H1 (cell line): ENCODE data around the gene DPEP2NB. TPM values are rescaled to one million over a fixed set of nuclear protein-coding genes. Genes with fewer than 3 reads are reported as not detected.

Source experiments
- CTCF ChIA-PET: fragments of 300-600 bp; sonication (Branson Sonifier 250); formaldehyde crosslinking; loops from one replicate; lab custom pipeline; 2021; ENCODE audit not compliant: partially characterized antibody; lab: Charles Lee
- POLR2A ChIA-PET: fragments of 300-600 bp; sonication (Branson Sonifier 250); formaldehyde crosslinking; loops from one replicate; lab custom pipeline; 2021; ENCODE audit warnings: inconsistent platforms; ENCODE audit not compliant: partially characterized antibody; lab: Charles Lee
- DNase-seq, 2 experiments: peaks; one replicate each; pipeline versions ENCODE4 v3.0.0 to v3.0.0-alpha.2; 2010 to 2022; ENCODE audit warnings: low spot score in 2 of 2, low read depth in 1 of 2, mixed read lengths in 1 of 2
- FAIRE-seq: peaks from 2 replicates; lab custom pipeline; 2011; peaks lifted over from hg19 to GRCh38; lab: Jason Lieb, UNC
- H2AFZ ChIP-seq: 2 replicates; pipeline ENCODE4 v1.8.1; 2012; ENCODE audit warnings: low read length, inconsistent platforms
- H2AK5ac ChIP-seq: 2 replicates; pipeline ENCODE4 v1.6.1; 2013; ENCODE audit warnings: low read depth, low read length
- H2BK120ac ChIP-seq: replicated peaks from 2 replicates; pipeline ENCODE3; 2013; ENCODE audit warnings: low read depth, low read length, inconsistent platforms
- H2BK12ac ChIP-seq: 2 replicates; pipeline ENCODE4 v1.6.1; 2013; ENCODE audit warnings: low read depth, low read length
- H2BK15ac ChIP-seq: 2 replicates; pipeline ENCODE4 v1.6.1; 2013; ENCODE audit warnings: low read length
- H2BK20ac ChIP-seq: 2 replicates; pipeline ENCODE4 v1.6.1; 2013; ENCODE audit warnings: low read length
- H2BK5ac ChIP-seq: 2 replicates; pipeline ENCODE4 v1.6.1; 2013; ENCODE audit warnings: low read depth, low read length
- H3K14ac ChIP-seq: 2 replicates; pipeline ENCODE4 v1.6.1; 2013; ENCODE audit warnings: inconsistent platforms; ENCODE audit not compliant: insufficient read length
- H3K18ac ChIP-seq: 2 replicates; pipeline ENCODE4 v1.6.1; 2013; ENCODE audit warnings: low read length; ENCODE audit errors: extremely low read depth
- H3K23ac ChIP-seq: 2 replicates; pipeline ENCODE4 v1.6.1; 2013; ENCODE audit warnings: inconsistent platforms; ENCODE audit not compliant: insufficient read length
- H3K23me2 ChIP-seq: 2 replicates; pipeline ENCODE4 v1.6.1; 2013; ENCODE audit warnings: low read depth, low read length
- H3K27ac ChIP-seq: 2 replicates; pipeline ENCODE4 v1.6.1; 2011; ENCODE audit warnings: low read depth, low read length, inconsistent platforms
- H3K27me3 ChIP-seq, 4 experiments: replicated peaks in 1 of 4; 1 replicate in 1 of 4; 2 replicates in 3 of 4; pipeline versions ENCODE4 v1.6.1 to v1.8.1; 2011 to 2013; ENCODE audit warnings: low read length in 3 of 4, mild to moderate bottlenecking in 3 of 4, inconsistent platforms in 2 of 4, mixed read lengths in 2 of 4, moderate library complexity in 1 of 4; ENCODE audit not compliant: control insufficient read depth in 3 of 4, insufficient read depth in 3 of 4; ENCODE audit errors: extremely low read depth in 1 of 4
- H3K36me3 ChIP-seq, 4 experiments: 2 replicates each; pipeline versions ENCODE4 v1.6.1 to v1.8.1; 2011 to 2013; ENCODE audit warnings: mild to moderate bottlenecking in 4 of 4, low read length in 3 of 4, moderate library complexity in 2 of 4, control low read depth in 1 of 4, inconsistent platforms in 1 of 4; ENCODE audit not compliant: insufficient read depth in 4 of 4, control insufficient read depth in 2 of 4
- H3K4ac ChIP-seq: replicated peaks from 2 replicates; pipeline ENCODE3; 2013; ENCODE audit warnings: low read length, low read depth, mixed read lengths, inconsistent platforms; ENCODE audit not compliant: insufficient read length
- H3K4me1 ChIP-seq, 4 experiments: replicated peaks in 1 of 4; 1 replicate in 1 of 4; 2 replicates in 3 of 4; pipeline versions ENCODE4 v1.6.1 to v1.8.1; 2011 to 2013; ENCODE audit warnings: low read length in 3 of 4, inconsistent platforms in 2 of 4, mixed read lengths in 1 of 4; ENCODE audit not compliant: insufficient read depth in 4 of 4, control insufficient read depth in 3 of 4
- H3K4me2 ChIP-seq, 2 experiments: 2 replicates each; pipeline versions ENCODE4 v1.6.1 to v1.8.1; 2011 to 2013; ENCODE audit warnings: low read depth in 2 of 2, low read length in 2 of 2, control low read depth in 1 of 2, inconsistent platforms in 1 of 2, mild to moderate bottlenecking in 1 of 2; ENCODE audit not compliant: insufficient read depth in 1 of 2
- H3K4me3 ChIP-seq, 4 experiments: fragments of 200-600, 300-600 bp in 1 of 4; sonication (generic), shearing (Covaris generic), sonication (Bioruptor Twin) in 1 of 4; 2 replicates each; pipeline versions ENCODE4 v1.5.1 to v1.8.1; 2011 to 2016; ENCODE audit warnings: low read length in 4 of 4, low read depth in 3 of 4, control low read depth in 2 of 4, inconsistent platforms in 2 of 4, mild to moderate bottlenecking in 2 of 4, mixed read lengths in 1 of 4, moderate library complexity in 1 of 4; ENCODE audit not compliant: insufficient read depth in 2 of 4; ENCODE audit errors: extremely low read depth in 1 of 4
- H3K56ac ChIP-seq: replicated peaks from 2 replicates; pipeline ENCODE3; 2013; ENCODE audit warnings: low read depth, mild to moderate bottlenecking, mixed read lengths, low read length, inconsistent platforms; ENCODE audit not compliant: insufficient read length
- H3K79me1 ChIP-seq: 2 replicates; pipeline ENCODE4 v1.6.1; 2013; ENCODE audit warnings: low read depth, low read length, control low read depth
- H3K79me2 ChIP-seq, 2 experiments: 2 replicates each; pipeline versions ENCODE4 v1.6.1 to v1.8.1; 2012 to 2013; ENCODE audit warnings: low read length in 2 of 2, mild to moderate bottlenecking in 2 of 2, inconsistent platforms in 1 of 2; ENCODE audit not compliant: insufficient read depth in 2 of 2, control insufficient read depth in 1 of 2
- H3K9ac ChIP-seq, 4 experiments: replicated peaks in 1 of 4; 1 replicate in 1 of 4; 2 replicates in 3 of 4; pipeline versions ENCODE4 v1.6.1 to v1.8.1; 2011 to 2013; ENCODE audit warnings: low read depth in 3 of 4, low read length in 3 of 4, control low read depth in 2 of 4, mild to moderate bottlenecking in 2 of 4, moderate library complexity in 2 of 4, inconsistent platforms in 1 of 4; ENCODE audit errors: extremely low read depth in 1 of 4
- H3K9me3 ChIP-seq, 2 experiments: 2 replicates each; pipeline versions ENCODE4 v1.6.1 to v1.8.1; 2012 to 2013; ENCODE audit warnings: mild to moderate bottlenecking in 2 of 2, moderate library complexity in 2 of 2, control low read depth in 1 of 2, inconsistent platforms in 1 of 2, low read depth in 1 of 2, low read length in 1 of 2, mixed read lengths in 1 of 2; ENCODE audit not compliant: insufficient read depth in 2 of 2
- H4K20me1 ChIP-seq, 2 experiments: replicated peaks in 1 of 2; 2 replicates each; pipeline versions ENCODE3 to v1.8.1; 2011 to 2013; ENCODE audit warnings: inconsistent platforms in 2 of 2, low read length in 2 of 2, mild to moderate bottlenecking in 1 of 2; ENCODE audit not compliant: insufficient read depth in 2 of 2, control insufficient read depth in 1 of 2
- H4K5ac ChIP-seq: 2 replicates; pipeline ENCODE4 v1.6.1; 2013; ENCODE audit warnings: low read length, low read depth, mixed read lengths, inconsistent platforms; ENCODE audit not compliant: insufficient read length
- H4K8ac ChIP-seq: 2 replicates; pipeline ENCODE4 v1.8.0; 2013; ENCODE audit warnings: mild to moderate bottlenecking, moderate library complexity, low read length, inconsistent platforms; ENCODE audit not compliant: insufficient read depth; ENCODE audit errors: extremely low read depth
- H4K91ac ChIP-seq: replicated peaks from 2 replicates; pipeline ENCODE3; 2013; ENCODE audit warnings: low read length, mixed read lengths, inconsistent platforms; ENCODE audit not compliant: insufficient read length
- SUZ12 ChIP-seq: fragments of 200-600 bp; sonication (generic); IDR thresholded peaks from 2 replicates; pipeline ENCODE4 v1.6.1; 2012; ENCODE audit warnings: mild to moderate bottlenecking, inconsistent platforms, low read length, moderate library complexity, mixed read lengths
- TBP ChIP-seq: IDR thresholded peaks from 2 replicates; pipeline ENCODE4 v1.6.1; 2011; ENCODE audit warnings: low read depth, low read length, improper control_type of control experiment
- WGBS, 2 experiments: shearing (Covaris generic) in 1 of 2; methylation state at CpG; one replicate each; pipeline versions ENCODE4 v1.1.6 to v1.1.7; 2013 to 2015; ENCODE audit warnings: low lambda C conversion rate in 2 of 2, mixed read lengths in 2 of 2, inconsistent platforms in 1 of 2, low coverage in 1 of 2, missing lambda C conversion rate in 1 of 2; ENCODE audit not compliant: insufficient replicate concordance in 2 of 2, insufficient coverage in 1 of 2, insufficient read length in 1 of 2; ENCODE audit errors: extremely low coverage in 1 of 2, missing lambda C conversion rate in 1 of 2; 5-methylcytosine and 5-hydroxymethylcytosine counted together
- polyA plus RNA-seq, 7 experiments: library from polyadenylated mRNA; depleted of rRNA in 3 of 7; stranded (reverse) in 5 of 7; unstranded in 2 of 7; fragments of >200 nt in 5 of 7; fragments of 200-250 nt in 2 of 7; gene quantifications; 1 replicate in 5 of 7; 2 replicates in 1 of 7; 4 replicates in 1 of 7; pipeline versions ENCODE4 v1.2.1 to v1.2.3, GENCODE V29; 2011 to 2013; ENCODE audit warnings: missing spikeins in 2 of 7, mixed read lengths in 2 of 7
- total RNA-seq: library from RNA; stranded (reverse); fragmentation: NEBNext Ultra II Directional; extraction: Animal tissue kit (Norgen Biotek cat#: 25700); gene quantifications from 2 replicates; pipeline ENCODE4 v1.2.1, GENCODE V29; 2021

The DPEP2NB gene
- total and polyA plus RNA-seq, 2 of the 8 experiments (the other 6 are each of a cell fraction or from before 2014, with no cell fraction given), result not detected

- no peak overlapping the region for H2BK15ac ChIP-seq
- no peak overlapping the region for H3K23ac ChIP-seq
- H3K56ac ChIP-seq, result no peak overlapping the region
- no peak overlapping the region for H3K18ac ChIP-seq
- H3K27ac ChIP-seq, result no peak overlapping the region
- ChIA-PET CTCF (interaction anchor here (1.0 to 1.4 kb wide), 3 partner anchors 9 to 39 kb away, joined by 3 to 10 read pairs (median 3); no protein-coding TSS in a partner anchor), POLR2A (interaction anchor here (0.5 to 1.2 kb wide), 3 partner anchors 11 to 145 kb away, joined by 3 to 4 read pairs (median 3); no protein-coding TSS in a partner anchor)
- H4K5ac ChIP-seq, result no peak overlapping the region
- no peak overlapping the region for H4K91ac ChIP-seq
- no peak overlapping the region for H2BK5ac ChIP-seq
- H3K4me3 ChIP-seq, result no peak overlapping the region
- no peak overlapping the region for H2BK12ac ChIP-seq
- H4K20me1 ChIP-seq, result no peaks in the 10 kb centered on the region
- H3K79me2 ChIP-seq, result no peaks in the 10 kb centered on the region
- no peak for TF ChIP-seq SUZ12
- TF ChIP-seq TBP, result no peak
- no peak overlapping the region for H2BK20ac ChIP-seq
- no peak overlapping the region for H3K4ac ChIP-seq
- H3K9me3 ChIP-seq, result no peaks in the 10 kb centered on the region
- H3K4me2 ChIP-seq, result no peak overlapping the region
- peaks cover under 1 to 5% (median 3%) of the 10 kb centered on the region in 4 experiments; a peak in 5 of 8 replicates for H3K36me3 ChIP-seq
- H2BK120ac ChIP-seq, result no peak overlapping the region
- H2AK5ac ChIP-seq, result no peak overlapping the region
- no peaks in the 10 kb centered on the region for H3K23me2 ChIP-seq
- H3K14ac ChIP-seq, result no peak overlapping the region
- no peak overlapping the region for H2AFZ ChIP-seq
- WGBS, 2 experiments, result 100% methylated on average over 2 of the region's 2 CpGs; no CpG with 5 or more reads in 1 of the 2 experiments
- H3K27me3 ChIP-seq, result no peaks in the 10 kb centered on the region
- DNase-seq (no peak), FAIRE-seq (no peak)
- H3K79me1 ChIP-seq, result no peaks in the 10 kb centered on the region; the same call in none of the 2 replicates
- no peak overlapping the region for H4K8ac ChIP-seq
- no peaks in the 10 kb centered on the region for H3K4me1 ChIP-seq
- H3K9ac ChIP-seq, result no peak overlapping the region
Observed at GRCh38 chr16:68033101-68033500, 17.4 kb upstream of the DPEP2NB start.
